Measurements from ENCODE around the gene PLEKHG4B.
"Not testable (repeated sequence)": the region's sequence is repeated elsewhere in the genome, so short reads cannot be mapped to it uniquely, and the experiment has no call there.

The PLEKHG4B gene

DNA sequence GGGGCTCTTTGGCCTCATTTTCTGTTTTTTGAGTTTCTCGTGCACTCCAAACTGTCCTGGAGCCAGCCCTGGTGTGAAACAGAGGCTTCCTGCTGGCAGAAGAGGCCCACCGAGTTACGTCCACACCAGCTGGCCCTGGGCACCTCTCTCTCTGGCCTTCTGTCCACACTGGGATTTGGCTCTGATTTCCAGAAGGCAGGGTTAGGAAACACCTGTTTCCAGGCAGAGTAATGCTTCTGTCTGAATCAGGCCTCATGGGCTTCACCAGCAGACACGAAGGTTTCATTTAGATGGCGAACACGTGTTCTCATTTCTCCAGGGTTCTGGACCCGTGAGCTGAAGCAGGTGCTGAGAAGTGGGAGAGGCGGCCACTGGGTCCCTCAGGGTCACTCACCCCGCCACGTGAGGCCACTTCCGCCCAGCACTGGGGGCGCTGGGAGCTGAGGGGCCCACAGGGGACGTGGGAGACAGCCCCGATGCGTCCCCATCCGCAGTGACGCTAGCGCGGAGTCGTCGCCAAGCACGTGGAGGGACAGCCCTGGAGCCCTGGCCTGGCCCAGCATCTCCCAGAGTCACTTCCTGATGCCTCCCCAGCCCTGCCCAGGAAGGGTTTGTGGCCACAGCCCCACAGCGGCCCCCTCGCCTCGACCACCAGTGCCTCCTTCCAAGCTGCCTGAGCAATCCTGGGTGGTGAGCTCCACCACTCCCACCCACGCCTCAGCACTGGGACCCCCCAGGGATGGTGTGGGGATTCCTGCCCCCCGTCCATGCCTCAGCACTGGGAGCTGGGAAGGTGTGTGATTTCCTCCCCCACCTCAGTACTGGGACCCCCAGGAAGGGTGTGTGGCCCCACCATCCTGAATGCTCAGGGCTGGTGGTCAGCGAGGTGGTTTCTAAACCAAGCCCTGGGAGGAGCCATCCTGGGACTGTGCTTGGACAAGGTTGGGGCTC is 94.4 kb downstream of the PLEKHG4B start:
- DNase-seq (ENCODE audit: low read depth in 2 of 2, low spot score in 1 of 2): no peak

DNA sequence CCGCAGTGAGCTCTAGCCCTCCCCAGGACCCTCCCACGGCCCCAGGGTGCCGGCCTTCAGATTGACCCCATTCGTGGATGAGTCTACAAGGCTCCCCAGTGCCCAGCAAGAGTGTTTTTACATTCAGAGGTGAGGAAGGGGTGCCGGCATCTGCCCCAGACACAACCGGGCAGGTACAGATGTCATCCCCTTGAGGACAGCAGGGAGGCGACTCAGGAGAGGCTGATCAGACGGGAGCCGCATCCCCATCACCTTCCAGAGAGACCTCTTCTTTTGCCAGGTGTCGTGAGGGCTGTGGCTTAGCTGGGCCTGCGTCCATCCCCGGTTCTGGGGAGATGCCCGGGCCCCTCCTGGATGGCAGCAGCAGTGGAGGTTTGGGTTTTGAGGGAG is 95.1 kb downstream of the PLEKHG4B start:
- no peak for DNase-seq (ENCODE audit: low read depth in 2 of 2, low spot score in 1 of 2)

DNA sequence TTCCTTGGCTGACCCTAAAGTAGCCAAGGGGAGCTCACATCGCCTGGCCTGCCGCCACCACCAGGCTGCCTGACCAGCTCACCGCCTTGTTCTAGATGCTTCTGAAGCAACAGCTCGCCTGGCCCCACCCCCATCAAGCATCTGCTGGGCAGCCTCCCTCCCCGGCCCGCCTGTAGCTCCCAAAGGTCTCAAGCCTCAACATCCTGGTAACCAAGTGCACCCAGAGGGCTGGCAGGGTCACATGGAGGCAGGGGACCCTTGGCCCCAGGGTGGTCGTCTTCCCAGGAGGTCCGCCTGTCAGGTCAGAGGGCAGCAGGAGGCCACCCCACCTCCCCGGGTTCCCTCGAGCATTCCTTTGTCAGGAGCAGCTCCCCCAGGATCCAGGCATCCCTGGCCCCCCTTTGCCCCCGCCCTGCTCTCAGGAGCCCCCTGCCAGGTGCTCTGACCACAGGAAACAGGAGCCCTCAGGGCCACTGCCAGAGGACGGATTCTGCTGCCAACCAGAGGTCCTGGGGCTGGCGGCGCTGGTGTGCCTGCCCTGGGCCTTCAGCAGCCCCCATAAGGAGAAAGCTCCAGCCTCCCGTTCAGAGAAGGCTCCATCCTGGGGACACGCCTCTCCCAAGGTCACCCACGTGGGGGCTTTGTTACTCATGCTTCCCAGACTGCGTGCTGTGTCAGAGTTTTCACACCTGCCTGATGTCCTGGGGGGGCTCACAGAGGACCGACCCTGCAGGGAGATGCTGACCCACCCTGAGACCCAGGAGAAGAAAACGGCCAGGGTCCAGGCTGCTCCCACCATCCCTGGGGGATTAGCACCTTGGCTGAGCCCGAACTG is 95.9 kb downstream of the PLEKHG4B start:
- DNase-seq (ENCODE audit: low read depth in 2 of 2, low spot score in 1 of 2): no peak

DNA sequence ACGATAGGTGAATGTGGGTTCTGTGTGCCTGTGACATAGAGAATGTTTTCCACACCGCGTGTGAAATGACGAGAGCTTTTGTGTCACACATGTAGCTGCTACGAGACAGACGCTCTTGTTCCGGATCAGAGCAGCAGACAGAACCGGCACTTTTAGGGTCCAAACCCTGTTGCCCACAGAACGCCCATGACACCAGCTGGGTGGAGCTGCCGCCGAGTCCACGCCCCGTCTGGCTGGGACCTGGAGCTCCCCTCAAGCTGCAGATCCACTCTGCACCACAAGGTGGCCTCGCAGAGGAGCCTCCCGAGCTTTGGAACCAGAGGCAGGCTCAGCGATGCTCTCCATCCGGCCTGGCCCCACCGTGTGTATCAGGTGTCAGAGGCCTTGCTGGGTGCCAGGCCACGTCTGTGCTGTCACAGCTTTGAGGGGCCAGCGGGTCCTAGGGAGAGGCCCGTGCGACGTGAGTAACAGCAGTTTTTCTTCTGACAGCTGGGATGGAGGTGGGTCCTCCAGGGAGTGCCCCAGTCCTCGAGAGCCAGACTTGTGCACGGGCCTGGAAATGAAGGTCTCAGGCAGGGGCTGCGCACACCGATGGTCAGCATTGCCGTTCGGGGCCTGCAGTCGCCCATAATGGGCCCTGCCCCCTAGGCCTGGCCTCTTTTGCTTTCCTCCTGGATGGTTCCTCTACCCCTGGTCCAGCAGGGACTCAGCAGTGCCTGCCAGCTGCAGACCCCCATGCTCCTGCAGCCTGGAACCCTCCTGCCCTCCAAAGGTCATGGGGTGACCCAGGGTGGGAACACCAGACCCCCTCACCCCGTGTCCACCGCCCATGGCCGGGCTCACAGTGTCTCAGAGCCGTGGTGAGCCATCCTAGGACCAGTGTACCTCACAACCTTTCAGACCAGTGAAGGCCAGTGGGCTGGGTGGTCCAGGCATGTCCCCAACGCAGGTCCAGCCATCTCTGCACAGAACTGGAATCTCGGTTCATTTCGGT is 96.8 kb downstream of the PLEKHG4B start:
- DNase-seq (ENCODE audit: low read depth in 2 of 2, low spot score in 1 of 2): peak; percentile 63 to 74

DNA sequence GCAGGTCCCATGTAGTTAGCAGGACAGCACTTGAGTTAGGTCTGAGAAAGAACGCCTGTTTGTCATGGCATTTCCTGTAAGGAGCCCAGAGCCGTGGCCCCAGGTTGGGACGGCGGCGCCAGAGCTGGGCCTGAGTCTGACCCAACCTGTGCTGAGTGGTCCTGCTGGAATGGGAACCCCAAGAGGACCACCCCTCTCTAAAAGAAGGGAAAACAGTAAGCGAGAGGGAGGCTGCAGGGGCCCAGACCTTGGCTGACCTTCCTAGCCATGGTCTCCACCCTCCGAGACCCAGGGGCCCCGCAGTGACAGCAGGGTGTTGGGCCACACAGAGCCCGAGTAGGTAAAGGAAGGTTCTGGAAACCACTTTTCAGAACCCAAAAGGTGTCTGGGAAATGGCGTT is 97.5 kb downstream of the PLEKHG4B start:
- no peak for DNase-seq (ENCODE audit: low read depth in 2 of 2, low spot score in 1 of 2)

DNA sequence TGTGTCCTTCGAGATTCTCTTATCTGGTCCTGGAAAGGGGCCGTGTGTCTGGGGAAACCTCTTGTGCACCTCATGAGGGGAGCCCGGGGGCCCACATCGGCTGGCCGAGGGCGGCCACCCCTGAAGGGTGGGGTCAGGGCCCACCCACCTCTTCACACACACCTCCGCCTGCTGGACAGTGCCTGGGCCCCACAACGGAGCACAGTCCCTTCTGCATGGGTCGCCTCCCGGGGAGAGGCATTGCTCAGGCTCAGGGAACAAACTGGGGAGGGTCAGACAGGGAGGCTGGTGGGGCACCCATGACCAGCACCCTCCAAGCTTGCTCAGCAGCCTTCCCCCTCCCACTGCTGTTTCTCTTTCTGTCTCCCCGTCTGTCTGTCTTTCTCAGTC is 98.0 kb downstream of the PLEKHG4B start:
- DNase-seq (ENCODE audit: low read depth in 2 of 2, low spot score in 1 of 2): no peak

DNA sequence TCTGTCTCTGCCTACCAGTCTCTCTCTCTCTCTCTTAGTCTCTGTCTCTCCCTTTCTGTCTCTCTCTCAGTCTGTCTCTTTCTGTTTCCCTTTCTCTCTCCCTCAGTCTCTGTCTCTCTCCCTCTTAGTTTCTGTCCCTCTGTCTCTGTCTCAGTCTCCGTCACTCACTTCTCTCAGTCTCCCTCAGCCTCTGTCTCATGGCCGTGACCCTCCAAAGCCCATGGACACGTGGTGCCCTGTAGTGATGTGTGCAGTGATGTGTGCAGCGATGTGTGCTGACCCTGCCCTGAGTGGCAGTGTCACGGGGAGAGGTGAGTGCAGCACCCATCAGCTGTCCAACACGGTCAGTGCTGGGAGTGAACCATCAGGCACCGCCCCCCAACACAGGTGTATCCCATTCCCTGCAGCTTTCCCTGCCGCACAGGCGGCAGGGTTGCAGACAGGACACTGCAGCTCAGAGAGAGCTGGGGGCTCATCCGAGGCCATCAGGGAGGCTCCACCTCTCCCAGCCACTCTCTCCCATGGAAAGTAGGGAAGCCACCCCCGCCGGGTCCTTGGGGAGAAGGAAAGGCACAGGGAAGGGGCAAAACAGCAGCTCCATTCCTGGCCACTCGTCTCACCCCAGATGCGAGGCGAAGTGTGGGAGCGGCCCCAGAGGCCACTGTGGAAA is 98.5 kb downstream of the PLEKHG4B start:
- DNase-seq (ENCODE audit: low read depth in 2 of 2, low spot score in 1 of 2): no peak

DNA sequence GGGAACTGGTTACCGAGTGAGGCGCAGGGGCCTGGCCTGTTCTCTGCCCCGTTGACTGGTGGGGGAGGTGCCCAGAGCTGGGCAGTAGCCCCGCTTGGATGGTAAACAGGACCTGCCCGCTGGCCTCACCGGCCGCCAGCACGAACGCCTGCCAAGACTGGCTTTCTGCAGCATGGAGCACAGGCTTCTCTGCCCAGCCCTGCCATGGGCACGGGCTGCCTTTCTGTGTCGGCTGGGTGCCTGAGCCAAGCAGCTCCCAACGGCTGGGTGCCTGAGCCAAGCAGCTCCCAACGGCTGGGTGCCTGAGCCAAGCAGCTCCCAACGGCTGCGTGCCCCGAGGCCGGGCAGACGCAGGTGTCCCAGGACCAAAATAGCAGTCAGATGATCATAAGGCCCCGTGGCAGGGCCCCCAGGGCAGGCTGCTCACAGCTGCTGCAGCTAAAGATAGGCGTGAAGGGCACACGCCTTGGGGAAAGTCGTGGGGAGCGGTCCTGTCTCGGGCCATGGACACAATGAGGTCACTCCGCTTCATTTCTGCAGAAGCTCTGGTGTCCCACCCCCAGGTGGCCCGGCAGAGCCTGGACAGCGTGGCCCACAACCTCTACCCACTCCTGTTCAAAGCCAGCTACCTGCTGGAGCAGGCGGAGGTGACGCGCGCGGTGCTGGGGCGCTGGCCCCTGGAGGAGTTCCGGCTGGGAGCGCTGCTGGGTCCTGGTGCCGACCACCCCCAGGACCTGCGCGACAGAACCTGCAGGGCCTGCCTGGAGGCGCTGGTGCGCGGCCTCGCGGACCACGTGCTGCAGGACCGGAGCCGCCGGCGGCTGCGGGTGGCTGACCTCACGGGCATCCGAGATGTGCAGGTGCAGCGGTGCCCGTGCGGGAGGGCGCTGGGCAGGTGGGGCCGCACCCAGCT is 99.3 kb downstream of the PLEKHG4B start, which contains the start of gene LRRC14B:
Gene LRRC14B (plus strand): TSS at position 460 of the 913 bp plus-strand sequence. CDS start 44 bp downstream, at position 504.
- DNase-seq (ENCODE audit: low read depth in 2 of 2, low spot score in 1 of 2): no peak

DNA sequence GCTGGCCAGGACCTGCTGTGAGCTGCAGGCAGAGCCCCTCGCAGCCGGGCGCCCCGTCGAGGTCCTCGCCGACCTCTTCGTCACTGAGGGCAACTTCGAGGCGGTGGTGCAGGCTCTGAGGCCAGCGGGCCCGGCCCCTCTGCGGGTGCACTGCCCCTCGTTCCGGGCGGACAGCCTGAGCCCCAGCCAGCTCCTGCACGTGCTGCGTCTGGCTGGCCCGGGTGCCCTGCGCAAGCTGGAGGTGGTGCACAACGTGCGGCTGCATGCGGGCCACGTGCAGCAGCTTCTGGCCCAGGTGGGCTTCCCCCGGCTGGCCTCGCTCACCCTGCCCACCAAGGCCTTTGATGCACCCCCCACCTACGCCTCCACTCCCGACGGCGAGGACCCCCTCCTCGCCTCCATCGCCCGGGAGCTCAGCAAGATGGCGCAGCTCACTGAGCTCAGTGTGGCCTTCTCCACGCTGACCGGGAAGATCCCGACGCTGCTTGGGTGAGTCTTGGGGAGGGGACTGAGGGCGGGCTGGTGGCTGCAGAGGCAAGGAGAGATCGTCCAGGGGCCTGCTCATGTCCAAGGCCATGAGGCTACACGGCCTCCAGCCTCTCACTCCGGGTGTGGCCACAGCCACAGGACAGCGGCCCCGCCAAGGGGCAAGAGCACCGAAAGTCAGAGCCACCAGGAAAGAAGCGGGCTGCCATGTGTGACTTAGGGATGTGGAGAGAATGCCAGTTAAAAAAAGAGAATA is 100.2 kb downstream of the PLEKHG4B start:
- no peak for DNase-seq (ENCODE audit: low read depth in 2 of 2, low spot score in 1 of 2)

DNA sequence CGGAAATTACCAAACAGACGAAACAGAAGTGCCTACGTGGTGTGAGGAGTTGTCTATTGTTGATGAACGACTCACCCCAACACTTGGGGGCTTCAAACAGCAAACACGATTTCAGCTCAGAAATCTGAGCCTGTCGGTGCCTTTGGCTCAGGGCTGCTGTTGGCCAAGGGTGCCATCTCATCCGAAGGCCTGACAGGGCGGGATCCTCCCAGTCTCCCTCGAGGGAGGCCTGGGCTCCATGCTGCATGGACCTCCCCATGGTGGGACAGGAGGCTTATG is 100.7 kb downstream of the PLEKHG4B start:
- no peak for DNase-seq (ENCODE audit: low read depth in 2 of 2, low spot score in 1 of 2)

DNA sequence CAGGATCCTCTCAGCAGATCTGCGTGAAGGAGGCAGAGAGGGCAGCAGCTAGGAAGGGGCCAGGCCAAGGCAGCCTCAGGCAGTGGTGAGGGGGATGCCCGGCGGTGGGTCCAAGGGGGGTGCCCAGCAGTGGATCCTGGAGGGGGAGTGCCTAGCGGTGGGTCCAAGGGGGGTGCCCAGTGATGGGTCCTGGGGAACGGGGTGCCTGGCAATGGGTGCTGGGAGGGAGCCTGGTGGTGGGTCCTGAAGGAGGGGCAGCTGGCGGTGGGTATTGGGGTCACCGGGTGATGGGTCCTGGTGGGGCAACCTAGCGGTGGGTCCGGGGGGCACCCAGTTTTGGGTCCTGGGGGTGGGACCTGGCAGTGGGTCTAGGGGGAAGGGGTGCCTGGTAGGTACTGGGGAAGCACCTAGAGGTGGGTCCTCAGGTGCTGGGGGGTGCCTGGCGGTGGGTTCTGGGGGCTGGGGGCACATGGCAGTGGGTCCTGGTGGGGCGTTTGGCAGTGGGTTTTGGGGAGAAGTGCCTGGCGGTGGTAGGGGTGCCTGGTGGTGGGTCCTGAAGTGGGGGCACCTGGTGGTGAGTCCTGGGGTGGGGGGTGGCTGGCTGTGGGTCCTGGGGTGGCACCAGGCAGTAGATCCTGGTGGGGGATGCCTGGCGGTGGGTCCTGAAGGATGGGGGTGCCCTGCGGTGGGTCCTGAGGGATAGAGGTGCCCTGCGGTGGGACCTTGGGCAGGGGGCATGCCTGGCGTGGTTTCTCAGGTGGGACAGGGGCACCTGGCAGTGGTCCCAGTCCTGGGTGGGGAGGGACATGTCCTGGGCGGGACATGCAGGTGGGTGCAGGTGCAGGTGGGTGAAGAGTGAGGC is 101.2 kb downstream of the PLEKHG4B start:
- DNase-seq (ENCODE audit: low read depth in 2 of 2, low spot score in 1 of 2): no peak

DNA sequence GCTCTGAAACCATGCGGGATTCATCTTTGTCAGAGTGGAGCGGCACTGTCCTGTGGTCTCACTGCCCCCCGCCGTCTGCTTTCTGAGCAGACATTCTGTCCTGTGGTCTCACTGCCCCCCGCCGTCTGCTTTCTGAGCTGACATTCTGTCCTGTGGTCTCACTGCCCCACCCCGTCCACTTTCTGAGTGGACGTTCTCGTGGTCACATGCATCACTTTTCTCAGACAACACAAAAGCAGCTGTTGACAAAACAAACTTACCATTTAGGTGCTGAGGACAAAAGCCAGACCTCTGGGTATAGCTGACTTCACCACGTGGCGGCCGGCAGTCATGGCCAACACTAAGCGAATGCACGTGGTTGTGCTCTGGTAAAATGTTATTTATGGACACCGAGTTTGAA is 102.1 kb downstream of the PLEKHG4B start:
- no peak for DNase-seq (ENCODE audit: low read depth in 2 of 2, low spot score in 1 of 2)

DNA sequence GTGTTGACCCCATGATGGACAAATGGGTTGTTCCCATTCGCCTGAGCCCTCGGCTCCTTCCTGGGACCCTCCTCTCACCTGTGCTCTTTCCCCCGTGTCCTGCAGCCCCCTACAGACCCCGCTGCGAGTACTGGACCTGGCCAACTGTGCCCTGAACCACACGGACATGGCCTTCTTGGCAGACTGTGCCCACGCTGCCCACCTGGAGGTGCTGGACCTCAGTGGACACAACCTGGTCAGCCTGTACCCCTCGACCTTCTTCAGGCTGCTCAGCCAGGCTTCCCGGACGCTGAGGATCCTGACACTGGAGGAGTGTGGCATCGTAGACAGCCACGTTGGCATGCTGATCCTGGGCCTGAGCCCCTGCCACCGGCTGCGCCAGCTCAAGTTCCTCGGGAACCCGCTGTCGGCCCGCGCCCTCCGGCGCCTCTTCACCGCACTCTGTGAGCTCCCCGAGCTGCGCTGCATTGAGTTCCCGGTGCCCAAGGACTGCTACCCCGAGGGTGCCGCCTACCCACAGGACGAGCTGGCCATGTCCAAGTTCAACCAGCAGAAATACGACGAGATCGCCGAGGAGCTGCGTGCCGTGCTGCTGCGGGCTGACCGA is 102.7 kb downstream of the PLEKHG4B start:
- no peak for DNase-seq (ENCODE audit: low read depth in 2 of 2, low spot score in 1 of 2)

DNA sequence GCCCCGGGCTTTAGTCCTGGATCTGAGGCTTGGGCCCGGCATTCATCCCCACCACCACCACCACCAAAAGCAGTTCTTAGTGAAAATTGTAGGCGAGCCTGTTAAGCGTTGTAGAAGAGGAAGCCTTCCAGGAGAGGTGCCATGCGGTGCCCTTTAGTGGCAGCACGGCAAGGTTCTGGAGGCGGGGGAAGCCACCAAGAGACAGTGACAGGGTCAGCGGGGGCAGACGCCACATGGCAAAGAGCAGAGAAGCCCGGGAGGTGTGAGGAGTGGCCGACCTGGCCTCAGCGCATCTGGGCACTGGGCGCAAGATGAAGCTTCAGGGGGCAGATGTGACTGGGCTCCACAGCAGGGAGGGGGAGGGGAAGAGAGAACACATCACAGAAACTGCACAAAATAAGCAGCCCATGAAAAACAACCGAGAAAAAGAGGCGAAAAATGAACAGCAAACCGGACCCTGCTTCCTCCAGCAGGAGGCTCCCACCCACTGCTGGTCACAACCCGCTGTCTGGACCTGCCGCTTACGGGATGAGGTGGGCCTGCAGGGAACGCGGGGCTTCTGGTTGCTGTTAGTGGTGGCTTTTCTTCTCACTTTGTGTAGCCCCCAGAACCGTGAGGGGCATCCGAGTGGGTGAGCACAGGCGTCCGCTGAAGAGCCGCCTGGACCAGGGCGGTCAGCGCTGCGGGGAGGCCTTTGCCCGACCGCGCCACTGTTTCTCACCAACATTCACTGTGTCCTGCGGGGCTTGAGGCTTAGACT is 103.6 kb downstream of the PLEKHG4B start:
- DNase-seq (ENCODE audit: low read depth in 2 of 2, low spot score in 1 of 2): no peak

DNA sequence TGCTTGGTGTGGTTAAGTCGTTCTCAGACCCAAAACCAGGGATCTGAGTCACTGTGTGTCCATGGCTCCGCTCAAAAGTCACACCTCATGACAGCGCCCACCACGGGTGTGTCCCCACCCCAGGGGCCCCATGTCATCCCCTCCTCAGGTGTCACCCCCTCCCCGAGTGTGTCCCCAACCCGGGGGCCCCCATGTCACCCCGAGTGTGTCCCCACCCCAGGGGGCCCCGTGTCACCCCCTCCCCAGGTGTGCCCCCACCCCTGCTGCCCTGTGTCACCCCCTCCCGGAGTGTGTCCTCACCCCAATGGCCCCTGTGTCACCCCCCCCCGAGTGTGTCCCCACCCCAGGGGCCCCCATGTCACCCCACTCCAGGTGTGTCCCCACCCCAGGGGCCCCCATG is 104.4 kb downstream of the PLEKHG4B start:
- DNase-seq (ENCODE audit: low read depth in 2 of 2, low spot score in 1 of 2): no peak

DNA sequence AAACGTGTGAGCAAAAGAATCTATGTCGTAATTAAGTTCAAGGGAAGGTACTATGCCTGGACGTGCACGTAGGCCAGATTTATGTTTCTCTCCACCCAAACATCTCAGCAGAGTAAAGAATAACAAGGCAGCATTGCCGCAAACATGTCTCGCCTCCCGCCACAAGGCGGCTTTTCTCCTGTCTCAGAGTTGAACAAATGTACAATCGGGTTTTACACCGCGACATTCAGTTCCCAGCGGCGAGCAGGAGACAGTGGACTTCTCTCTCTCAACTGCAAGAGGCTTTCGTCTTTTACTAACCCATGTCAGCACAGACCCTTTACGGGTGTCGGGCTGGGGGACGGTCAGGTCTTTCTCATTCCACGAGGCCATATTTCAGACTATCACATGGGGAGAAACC is 105.1 kb downstream of the PLEKHG4B start:
- DNase-seq (ENCODE audit: low read depth in 2 of 2, low spot score in 1 of 2): not testable (repeated sequence)

Measured in stimulated activated CD8-positive, alpha-beta memory T cell treated with anti-CD3 and anti-CD28 coated beads, Interleukin-4, amount 100 ng/mL, for 1 hour (primary cell).